ENCODE results near the gene TGOLN2. TPM values are rescaled to one million over a fixed set of nuclear protein-coding genes. Genes with fewer than 3 reads are reported as not detected.
"Not testable (repeated sequence)": the region's sequence is repeated elsewhere in the genome, so short reads cannot be mapped to it uniquely, and the experiment has no call there.

The TGOLN2 gene
- total RNA-seq, 1 experiment from 2014 or later = 56.0 TPM

- H3K4me1 ChIP-seq (ENCODE audit: insufficient read depth, low read length, poor library complexity, severe bottlenecking) = no peaks in the 10 kb centered on the region
- intact Hi-C loops (cut with micrococcal nuclease; ENCODE audit: unreplicated experiment) = no loop called here
- BruUV-seq (replicated peaks) = no TSS peak
- ChIA-PET POLR2A (ENCODE audit: low non-redundant PET) (no interaction called here), CTCF (no interaction called here)
- H3K27me3 ChIP-seq (replicated peaks; ENCODE audit: insufficient read depth, low read depth, low read length, poor library complexity) = no peaks in the 10 kb centered on the region
- no peak overlapping the region for H3K27ac ChIP-seq (ENCODE audit: low read depth, low read length, poor library complexity, severe bottlenecking)
- no peak for TF ChIP-seq EZH2 (IDR thresholded peaks at IDR 0.05; ENCODE audit: borderline replicate concordance, low read depth, low read length, poor library complexity, severe bottlenecking)
- TF ChIP-seq CTCF (conservative IDR thresholded peaks at IDR 0.05; ENCODE audit: low read depth, low read length) = no peak
- H3K36me3 ChIP-seq (ENCODE audit: insufficient read depth, low read length, poor library complexity, severe bottlenecking) = peaks cover 3% of the 10 kb centered on the region
- H3K9me3 ChIP-seq (ENCODE audit: low read depth, low read length, poor library complexity, severe bottlenecking) = no peaks in the 10 kb centered on the region
- no peak for DNase-seq (ENCODE audit: low spot score)
- H3K4me3 ChIP-seq (ENCODE audit: low read depth, low read length, poor library complexity, severe bottlenecking) = no peak overlapping the region
Observed at GRCh38 chr2:85367180-85367579, 39.4 kb upstream of the TGOLN2 start.

DNA sequence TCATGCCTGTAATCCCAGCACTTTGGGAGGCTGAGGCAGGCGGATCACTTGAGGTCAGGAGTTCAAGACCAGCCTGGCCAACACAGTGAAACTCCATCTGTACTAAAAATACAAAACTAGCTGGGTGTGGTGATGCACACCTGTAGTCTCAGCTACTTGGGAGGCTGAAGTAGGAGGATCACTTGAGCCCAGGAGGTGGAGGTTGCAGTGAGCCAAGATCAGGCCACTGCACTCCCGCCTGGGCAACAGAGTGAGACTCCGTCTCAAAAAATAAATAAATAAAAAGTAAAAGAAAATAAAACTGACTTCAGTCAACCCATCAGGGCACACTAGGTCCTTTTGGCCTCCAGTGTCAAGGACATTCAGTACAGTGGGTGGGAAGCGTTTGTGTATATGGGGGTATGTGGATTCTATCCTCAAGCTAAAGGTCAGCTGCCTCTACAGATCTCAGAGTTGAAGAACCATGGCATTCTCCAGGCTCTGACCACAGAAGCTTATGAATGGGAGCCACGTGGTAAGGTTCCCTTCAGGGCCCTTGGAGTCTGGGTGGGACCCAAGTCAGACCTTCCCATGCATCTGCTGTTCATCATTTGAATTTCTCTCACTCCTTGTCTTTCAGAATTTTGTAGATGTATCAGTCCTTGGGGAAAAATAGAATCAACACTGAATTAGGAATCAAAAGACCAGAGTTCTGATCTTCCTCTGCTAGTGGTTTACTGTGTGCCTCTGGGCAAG, 35.0 kb upstream of the TGOLN2 start:
- H3K4me3 ChIP-seq (ENCODE audit: low read depth, low read length, poor library complexity, severe bottlenecking); BruUV-seq (replicated peaks); H3K27me3 ChIP-seq (replicated peaks; ENCODE audit: insufficient read depth, low read depth, low read length, poor library complexity); POLR2A ChIA-PET (ENCODE audit: low non-redundant PET); CTCF ChIA-PET; H3K4me1 ChIP-seq (ENCODE audit: insufficient read depth, low read length, poor library complexity, severe bottlenecking); DNase-seq (ENCODE audit: low spot score); H3K27ac ChIP-seq (ENCODE audit: low read depth, low read length, poor library complexity, severe bottlenecking); H3K36me3 ChIP-seq (ENCODE audit: insufficient read depth, low read length, poor library complexity, severe bottlenecking); H3K9me3 ChIP-seq (ENCODE audit: low read depth, low read length, poor library complexity, severe bottlenecking); intact Hi-C loops (cut with micrococcal nuclease; ENCODE audit: unreplicated experiment): not testable (repeated sequence)

DNA sequence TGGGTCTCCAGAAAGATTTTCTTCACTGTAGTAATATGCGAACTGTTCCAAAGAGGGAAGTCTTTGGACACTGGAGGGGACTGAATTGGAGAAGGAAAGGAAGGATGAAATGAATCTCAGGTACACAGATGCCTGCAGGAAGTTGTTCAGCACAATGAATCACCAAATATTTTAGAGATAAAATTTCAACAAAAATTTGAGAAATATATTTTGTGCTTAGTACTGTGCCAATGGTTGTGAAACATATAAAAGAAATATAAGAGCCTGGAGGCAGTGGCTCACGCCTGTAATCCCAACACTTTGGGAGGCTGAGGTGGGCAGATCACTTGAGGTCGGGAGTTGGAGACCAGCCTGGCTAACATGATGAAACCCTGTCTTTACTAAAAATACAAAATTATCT, 29.9 kb upstream of the TGOLN2 start:
- TF ChIP-seq CTCF (conservative IDR thresholded peaks at IDR 0.05; ENCODE audit: low read depth, low read length) (no peak), EZH2 (IDR thresholded peaks at IDR 0.05; ENCODE audit: borderline replicate concordance, low read depth, low read length, poor library complexity, severe bottlenecking) (no peak)
- Histone ChIP-seq H3K27me3 (replicated peaks; ENCODE audit: insufficient read depth, low read depth, low read length, poor library complexity) (no peaks in the 10 kb centered on the region), H3K36me3 (ENCODE audit: insufficient read depth, low read length, poor library complexity, severe bottlenecking) (peaks cover 11% of the 10 kb centered on the region), H3K9me3 (ENCODE audit: low read depth, low read length, poor library complexity, severe bottlenecking) (no peaks in the 10 kb centered on the region), H3K4me1 (ENCODE audit: insufficient read depth, low read length, poor library complexity, severe bottlenecking) (peaks cover 5% of the 10 kb centered on the region), H3K27ac (ENCODE audit: low read depth, low read length, poor library complexity, severe bottlenecking) (no peak overlapping the region), H3K4me3 (ENCODE audit: low read depth, low read length, poor library complexity, severe bottlenecking) (no peak overlapping the region)
- ChIA-PET CTCF (interaction anchor here (0.7 kb wide), 1 partner anchor 57 kb away, joined by 3 read pairs; no protein-coding TSS in a partner anchor), POLR2A (ENCODE audit: low non-redundant PET) (no interaction called here)
- intact Hi-C loops (cut with micrococcal nuclease; ENCODE audit: unreplicated experiment) = no loop called here
- BruUV-seq (replicated peaks) = no TSS peak
- no peak for DNase-seq (ENCODE audit: low spot score)

DNA sequence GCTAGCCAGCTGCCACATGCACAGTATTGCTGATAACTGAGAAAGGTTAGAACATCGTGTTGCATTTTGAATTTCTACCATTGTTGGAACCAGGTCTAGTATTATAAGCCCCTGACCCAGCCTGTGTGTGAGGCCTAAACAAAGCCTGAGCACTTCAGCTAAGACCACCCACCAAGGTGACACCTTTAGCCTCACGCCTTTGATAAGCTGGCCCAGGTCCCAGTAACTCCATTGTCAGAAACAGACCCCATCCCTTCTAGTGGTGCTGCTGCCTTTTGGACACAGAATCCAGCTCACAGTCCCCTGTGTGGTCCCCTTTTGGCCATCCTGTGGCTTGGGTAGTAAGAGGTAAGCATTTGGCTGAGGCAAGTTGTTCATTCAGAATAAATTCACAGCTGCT, 28.4 kb upstream of the TGOLN2 start:
- Histone ChIP-seq H3K27ac (ENCODE audit: low read depth, low read length, poor library complexity, severe bottlenecking) (no peak overlapping the region), H3K4me3 (ENCODE audit: low read depth, low read length, poor library complexity, severe bottlenecking) (no peak overlapping the region), H3K27me3 (replicated peaks; ENCODE audit: insufficient read depth, low read depth, low read length, poor library complexity) (no peaks in the 10 kb centered on the region), H3K4me1 (ENCODE audit: insufficient read depth, low read length, poor library complexity, severe bottlenecking) (peaks cover 5% of the 10 kb centered on the region), H3K9me3 (ENCODE audit: low read depth, low read length, poor library complexity, severe bottlenecking) (no peaks in the 10 kb centered on the region), H3K36me3 (ENCODE audit: insufficient read depth, low read length, poor library complexity, severe bottlenecking) (peaks cover 8% of the 10 kb centered on the region)
- TF ChIP-seq EZH2 (IDR thresholded peaks at IDR 0.05; ENCODE audit: borderline replicate concordance, low read depth, low read length, poor library complexity, severe bottlenecking) (no peak), CTCF (conservative IDR thresholded peaks at IDR 0.05; ENCODE audit: low read depth, low read length) (no peak)
- ChIA-PET POLR2A (ENCODE audit: low non-redundant PET) (no interaction called here), CTCF (no interaction called here)
- no peak for DNase-seq (ENCODE audit: low spot score)
- intact Hi-C loops (cut with micrococcal nuclease; ENCODE audit: unreplicated experiment) = no loop called here
- BruUV-seq (replicated peaks) = no TSS peak

Measured in A673 (cell line).